ENCODE results near the gene R3HDM4. TPM values are rescaled to one million over a fixed set of nuclear protein-coding genes. Genes with fewer than 3 reads are reported as not detected.

The R3HDM4 gene
- total RNA-seq, 2 donors from 2014 or later = 19.5 to 30.4 TPM

DNA sequence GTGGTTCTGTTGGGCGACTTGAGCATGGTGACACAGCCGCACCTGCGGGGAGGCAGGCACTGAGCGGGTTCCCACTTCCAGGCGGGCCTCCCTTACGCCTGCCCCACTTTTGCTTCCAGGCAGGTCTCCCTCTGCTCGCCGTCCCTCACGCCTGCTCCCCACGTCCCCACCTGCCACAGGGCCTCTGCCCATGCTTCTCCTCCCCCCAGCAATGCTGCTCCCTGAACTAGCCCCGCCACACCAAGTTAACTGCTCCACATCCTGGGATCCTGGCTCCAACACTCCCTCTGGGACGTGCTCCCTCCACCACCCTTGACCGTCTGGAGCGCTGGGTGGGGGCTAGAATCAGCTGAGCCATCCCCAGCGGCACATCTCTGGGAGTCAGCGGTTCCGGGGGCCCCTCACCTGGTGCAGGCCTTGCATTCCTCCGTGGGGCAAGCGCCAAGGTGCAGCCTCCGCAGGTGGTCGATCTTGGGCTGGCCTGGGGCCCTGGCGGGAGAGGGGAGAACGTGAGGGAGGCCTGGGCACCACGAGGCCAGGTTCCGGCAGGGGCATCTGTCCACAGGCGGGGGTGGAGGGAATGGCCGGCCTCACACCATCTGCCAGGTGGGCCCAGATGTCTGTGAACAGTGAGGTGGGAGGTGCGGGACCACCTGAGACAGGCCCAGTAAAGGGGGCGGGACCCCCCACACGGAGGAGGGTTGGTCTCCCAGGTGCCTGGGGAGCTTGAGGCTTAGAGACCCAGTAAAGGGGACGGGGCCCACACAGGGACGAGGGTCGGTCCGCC lies 44.4 kb downstream of the R3HDM4 start:
- peak overlapping the region; percentile 68 to 78 for H3K27ac ChIP-seq
- no peaks in the 10 kb centered on the region for H3K27me3 ChIP-seq
- H3K4me3 ChIP-seq = no peak overlapping the region
- peaks cover 24% of the 10 kb centered on the region for H3K36me3 ChIP-seq
- peaks cover 0 to 14% of the 10 kb centered on the region in 2 donors for H3K4me1 ChIP-seq
- TF ChIP-seq, protein P1, sequence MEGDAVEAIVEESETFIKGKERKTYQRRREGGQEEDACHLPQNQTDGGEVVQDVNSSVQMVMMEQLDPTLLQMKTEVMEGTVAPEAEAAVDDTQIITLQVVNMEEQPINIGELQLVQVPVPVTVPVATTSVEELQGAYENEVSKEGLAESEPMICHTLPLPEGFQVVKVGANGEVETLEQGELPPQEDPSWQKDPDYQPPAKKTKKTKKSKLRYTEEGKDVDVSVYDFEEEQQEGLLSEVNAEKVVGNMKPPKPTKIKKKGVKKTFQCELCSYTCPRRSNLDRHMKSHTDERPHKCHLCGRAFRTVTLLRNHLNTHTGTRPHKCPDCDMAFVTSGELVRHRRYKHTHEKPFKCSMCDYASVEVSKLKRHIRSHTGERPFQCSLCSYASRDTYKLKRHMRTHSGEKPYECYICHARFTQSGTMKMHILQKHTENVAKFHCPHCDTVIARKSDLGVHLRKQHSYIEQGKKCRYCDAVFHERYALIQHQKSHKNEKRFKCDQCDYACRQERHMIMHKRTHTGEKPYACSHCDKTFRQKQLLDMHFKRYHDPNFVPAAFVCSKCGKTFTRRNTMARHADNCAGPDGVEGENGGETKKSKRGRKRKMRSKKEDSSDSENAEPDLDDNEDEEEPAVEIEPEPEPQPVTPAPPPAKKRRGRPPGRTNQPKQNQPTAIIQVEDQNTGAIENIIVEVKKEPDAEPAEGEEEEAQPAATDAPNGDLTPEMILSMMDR (IDR thresholded peaks at IDR 0.05) = no peak
- no peak for DNase-seq (ENCODE audit: low spot score)
- no peaks in the 10 kb centered on the region for H3K9me3 ChIP-seq

DNA sequence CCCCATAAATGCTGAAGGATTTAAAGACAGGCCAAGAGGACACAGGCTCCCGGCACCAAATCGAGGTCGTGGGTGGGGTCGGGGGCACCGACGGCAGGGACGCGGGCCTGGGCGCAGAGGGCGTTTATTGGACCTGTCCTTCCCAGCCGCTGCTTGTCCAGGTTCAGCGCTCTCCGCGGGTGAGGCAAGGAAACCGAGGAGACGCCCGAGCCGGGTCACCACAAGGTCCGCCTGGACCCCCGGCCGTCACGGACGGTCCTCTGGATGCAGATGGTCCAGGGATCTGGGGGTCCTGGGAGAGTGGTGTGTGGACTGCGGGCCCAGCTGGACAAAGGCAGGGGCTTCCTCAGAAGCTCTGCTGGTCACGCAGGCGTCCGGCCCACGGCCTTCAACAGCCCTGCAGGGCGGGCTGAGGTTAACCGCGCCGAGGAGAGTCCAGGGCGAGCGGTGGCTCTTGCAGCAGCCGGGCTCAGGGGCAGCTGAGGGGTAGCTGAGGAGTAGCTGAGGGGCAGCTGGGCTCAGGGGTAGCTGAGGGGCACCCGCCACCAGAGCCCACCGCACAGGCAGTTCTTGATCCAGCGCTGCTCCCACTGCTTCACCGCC lies 45.1 kb downstream of the R3HDM4 start:
- Histone ChIP-seq H3K27ac (no peak overlapping the region), H3K4me3 (no peak overlapping the region), H3K36me3 (peaks cover 20% of the 10 kb centered on the region), H3K9me3 (no peaks in the 10 kb centered on the region), H3K27me3 (no peaks in the 10 kb centered on the region), H3K4me1 (peaks cover 0 to 21% of the 10 kb centered on the region in 2 donors)
- no peak for DNase-seq (ENCODE audit: low spot score)
- TF ChIP-seq, protein P1 (IDR thresholded peaks at IDR 0.05) = no peak

DNA sequence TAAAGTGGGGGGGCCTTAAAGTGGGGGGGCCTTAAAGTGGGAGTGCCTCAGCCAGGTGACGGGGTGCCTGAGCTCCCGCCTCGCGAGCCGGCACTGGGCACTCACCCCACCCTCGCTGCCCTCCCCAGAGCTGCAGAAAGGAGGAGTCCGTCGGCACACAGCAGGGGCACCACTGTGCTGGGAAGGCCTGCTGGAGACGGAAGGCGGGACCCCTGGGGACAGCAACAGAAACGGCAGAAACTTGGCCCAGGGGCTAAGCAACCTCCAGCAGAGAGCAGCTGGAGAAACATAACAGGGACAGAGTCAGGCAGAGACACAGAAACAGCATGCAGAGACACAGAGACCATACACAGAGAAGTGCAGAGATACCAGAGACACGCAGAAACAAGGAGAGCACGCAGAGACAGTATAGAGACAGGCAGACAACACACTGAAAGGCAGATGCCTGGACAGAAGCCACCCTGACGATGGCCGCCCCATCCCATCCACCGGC lies 45.7 kb downstream of the R3HDM4 start:
- DNase-seq (ENCODE audit: low spot score) = no peak
- Histone ChIP-seq H3K4me3 (no peak overlapping the region), H3K4me1 (peaks cover 0 to 24% of the 10 kb centered on the region in 2 donors), H3K9me3 (no peaks in the 10 kb centered on the region), H3K27me3 (no peaks in the 10 kb centered on the region), H3K36me3 (peaks cover 20% of the 10 kb centered on the region), H3K27ac (no peak overlapping the region)
- TF ChIP-seq, protein P1 (IDR thresholded peaks at IDR 0.05) = no peak

DNA sequence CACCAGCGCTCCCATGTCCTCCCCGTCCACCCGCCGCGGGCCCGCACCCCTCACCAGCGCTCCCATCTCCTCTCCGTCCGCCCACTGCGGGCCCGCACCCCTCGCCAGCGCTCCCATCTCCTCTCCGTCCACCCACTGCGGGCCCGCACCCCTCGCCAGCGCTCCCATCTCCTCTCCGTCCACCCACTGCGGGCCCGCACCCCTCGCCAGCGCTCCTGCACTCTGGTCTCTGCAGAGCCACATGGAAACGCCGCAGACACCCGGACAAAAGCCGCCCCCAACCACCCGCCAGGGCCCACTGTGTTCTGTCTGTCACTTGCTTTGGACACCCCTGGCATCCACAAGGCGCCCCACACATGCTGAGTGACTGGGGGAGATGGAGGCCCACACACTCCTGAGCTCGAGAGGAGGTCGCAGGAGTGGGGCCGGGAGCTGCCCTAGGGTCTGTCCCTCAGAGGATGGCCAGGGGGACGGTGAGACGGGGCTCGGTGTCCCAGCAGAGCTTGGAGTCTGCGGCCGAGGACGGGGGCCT lies 46.2 kb downstream of the R3HDM4 start:
- no peaks in the 10 kb centered on the region for H3K27me3 ChIP-seq
- peaks cover 20% of the 10 kb centered on the region for H3K36me3 ChIP-seq
- H3K27ac ChIP-seq = no peak overlapping the region
- DNase-seq (ENCODE audit: low spot score) = no peak
- no peak overlapping the region for H3K4me3 ChIP-seq
- peaks cover 0 to 27% of the 10 kb centered on the region in 2 donors for H3K4me1 ChIP-seq
- TF ChIP-seq, protein P1 (IDR thresholded peaks at IDR 0.05) = no peak
- H3K9me3 ChIP-seq = no peaks in the 10 kb centered on the region

DNA sequence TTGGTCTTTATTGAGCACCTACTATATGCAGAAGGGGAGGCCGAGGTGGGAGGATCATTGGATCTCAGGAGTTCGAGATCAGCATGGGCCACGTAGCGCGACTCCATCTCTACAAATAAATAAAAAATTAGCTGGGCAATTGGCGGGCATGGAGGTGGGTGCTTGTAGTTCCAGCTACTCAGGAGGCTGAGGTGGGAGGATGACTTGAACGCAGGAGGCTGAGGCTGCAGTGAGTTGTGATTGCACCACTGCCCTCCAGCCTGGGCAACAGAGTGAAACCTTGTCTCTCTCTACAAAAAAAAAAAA lies 49.8 kb downstream of the R3HDM4 start:
- H3K27me3 ChIP-seq = peaks cover 0 to 6% of the 10 kb centered on the region in 2 donors

More for the DNA sequence above, 49.8 kb downstream of the R3HDM4 start:
- Histone ChIP-seq H3K27ac (no peak overlapping the region), H3K9me3 (no peaks in the 10 kb centered on the region), H3K4me3 (no peak overlapping the region), H3K36me3 (peaks cover 9% of the 10 kb centered on the region), H3K4me1 (peaks cover 0 to 34% of the 10 kb centered on the region in 2 donors)
- TF ChIP-seq, protein P1 (IDR thresholded peaks at IDR 0.05) = no peak
- DNase-seq (ENCODE audit: low spot score) = no peak

All from right atrium auricular region (tissue), 2 donors.